Hematopoietic multipotent progenitor cell treated with erythropoietin and hydrocortisone succinate and interleukin-3 and kit ligand, for 17 days (in vitro differentiated cells): ENCODE results near the gene C10orf90.

ENCODE experiments used
- DNase-seq: peaks from one replicate; pipeline ENCODE4 v3.0.0-alpha.2; 2015; ENCODE audit warnings: low spot score

Gene C10orf90

GRCh38 chr10:126425489-126426065 is 244.9 kb downstream of the C10orf90 start:
- DNase-seq = no peak

GRCh38 chr10:126425032-126425431 is 245.5 kb downstream of the C10orf90 start:
- DNase-seq = no peak

- DNase-seq = no peak
Measured at GRCh38 chr10:126423732-126424491, 246.6 kb downstream of the C10orf90 start.

- no peak for DNase-seq
Measured at GRCh38 chr10:126422567-126422966, 247.9 kb downstream of the C10orf90 start.

DNA sequence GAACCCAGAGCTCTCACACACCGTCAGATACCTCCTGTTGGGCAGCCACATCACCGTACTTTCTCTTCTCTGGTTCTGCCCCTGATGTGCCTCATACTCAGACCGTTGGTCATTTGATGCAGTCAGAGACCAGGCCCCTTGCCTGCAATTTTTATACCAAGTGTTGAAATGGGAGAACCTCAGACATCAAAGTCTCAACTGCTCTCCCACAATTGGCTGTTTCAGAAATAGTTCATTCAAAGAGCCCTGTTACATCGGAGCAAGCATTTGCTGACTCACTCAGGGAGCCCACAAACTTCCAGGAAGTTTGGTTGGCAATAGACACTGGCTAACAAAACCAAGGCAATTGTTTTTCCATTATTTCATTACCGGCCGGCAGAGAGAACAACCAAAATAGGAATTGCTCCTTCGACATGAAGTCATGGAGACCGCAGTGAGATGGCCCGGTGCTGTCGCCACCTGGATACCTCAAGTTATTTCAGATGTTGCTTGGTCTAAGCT is 248.7 kb downstream of the C10orf90 start:
- no peak for DNase-seq

DNA sequence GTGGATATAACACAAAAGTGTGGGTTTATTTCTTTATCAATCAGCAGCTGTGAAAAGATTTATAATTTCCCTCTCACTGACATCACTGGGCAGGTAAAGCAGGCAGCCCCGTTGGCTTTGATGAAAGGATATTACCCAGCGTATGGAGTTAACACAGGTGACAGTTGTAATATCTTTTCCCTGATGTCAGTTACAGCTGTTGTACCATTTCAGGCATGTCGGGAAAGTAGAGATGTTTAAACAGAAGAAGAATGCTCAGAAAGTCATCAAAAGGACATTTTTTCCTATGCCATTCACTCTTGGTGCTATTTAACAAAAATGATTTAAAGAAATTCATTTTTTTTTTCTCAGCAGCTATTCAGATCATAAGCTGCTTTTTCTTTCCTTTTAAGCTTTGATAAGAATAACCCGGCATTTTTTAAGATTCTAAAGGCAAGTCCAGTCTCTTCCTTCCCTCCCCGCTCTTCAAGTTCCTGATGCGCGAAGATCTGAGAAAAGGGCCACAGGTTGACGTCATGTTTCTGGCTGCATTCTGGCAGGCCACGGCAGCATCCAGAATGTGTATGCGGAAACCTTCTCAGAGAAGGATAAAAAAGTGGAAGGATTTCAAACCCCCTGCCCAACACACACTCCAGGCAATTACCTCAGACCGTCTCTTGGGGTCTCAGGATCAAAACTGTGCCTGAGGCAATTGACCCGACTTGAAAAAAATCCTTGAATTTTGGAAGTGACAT is 249.8 kb downstream of the C10orf90 start:
- DNase-seq = no peak

DNA sequence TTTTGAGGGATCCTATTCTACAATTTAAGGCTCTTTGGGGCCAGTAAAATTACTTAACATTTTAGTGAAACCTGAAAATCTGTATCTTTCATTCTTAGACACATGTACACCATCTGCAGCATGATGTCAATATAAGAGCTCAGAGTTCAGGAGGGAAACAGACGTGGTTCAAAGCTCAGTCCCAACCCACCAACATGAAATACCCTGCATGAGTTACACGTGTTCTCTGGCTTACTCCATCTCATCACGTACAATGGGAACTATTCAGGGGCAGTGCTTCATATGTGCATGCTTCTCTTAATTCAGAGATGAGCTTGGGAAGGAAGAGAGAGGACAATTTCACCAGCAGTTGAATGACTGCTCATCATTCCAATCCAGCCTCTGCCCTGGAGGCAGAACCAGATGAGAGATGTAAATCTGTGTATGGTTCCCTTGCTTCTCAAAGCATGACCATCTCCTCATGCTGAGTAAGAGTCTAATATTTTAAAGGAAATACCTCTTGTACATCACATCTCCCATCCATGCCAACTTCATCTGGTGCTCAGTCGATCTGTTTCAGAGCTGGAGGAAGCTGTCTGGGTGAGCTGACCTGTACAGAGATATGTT is 253.2 kb downstream of the C10orf90 start:
- DNase-seq = no peak

GRCh38 chr10:126409821-126410220 is 260.7 kb downstream of the C10orf90 start:
- no peak for DNase-seq

- DNase-seq = no peak
Measured at GRCh38 chr10:126408953-126409641, 261.4 kb downstream of the C10orf90 start.

DNA sequence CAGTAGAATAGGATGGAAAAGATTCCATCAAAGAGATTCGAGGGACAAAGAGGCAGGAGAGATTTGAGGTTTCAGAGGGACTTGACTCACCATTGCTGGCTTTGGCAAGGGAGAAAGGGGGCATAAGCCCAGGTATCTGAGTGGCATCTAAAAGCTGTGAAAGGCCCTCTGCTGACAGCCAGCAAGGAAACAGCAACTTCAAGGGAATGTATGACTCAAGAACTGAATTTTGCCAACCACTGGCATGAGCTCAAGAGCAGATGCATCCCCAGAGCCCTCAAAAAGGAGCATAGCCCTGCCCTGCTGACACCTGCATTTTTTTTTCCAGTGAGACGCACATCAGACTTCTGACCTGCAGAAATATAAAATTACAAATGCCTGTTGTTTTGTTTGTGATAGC is 262.7 kb downstream of the C10orf90 start:
- no peak for DNase-seq

GRCh38 chr10:126405239-126405775 is 265.2 kb downstream of the C10orf90 start:
- no peak for DNase-seq

GRCh38 chr10:126402721-126403695 is 267.5 kb downstream of the C10orf90 start:
- DNase-seq = no peak

DNA sequence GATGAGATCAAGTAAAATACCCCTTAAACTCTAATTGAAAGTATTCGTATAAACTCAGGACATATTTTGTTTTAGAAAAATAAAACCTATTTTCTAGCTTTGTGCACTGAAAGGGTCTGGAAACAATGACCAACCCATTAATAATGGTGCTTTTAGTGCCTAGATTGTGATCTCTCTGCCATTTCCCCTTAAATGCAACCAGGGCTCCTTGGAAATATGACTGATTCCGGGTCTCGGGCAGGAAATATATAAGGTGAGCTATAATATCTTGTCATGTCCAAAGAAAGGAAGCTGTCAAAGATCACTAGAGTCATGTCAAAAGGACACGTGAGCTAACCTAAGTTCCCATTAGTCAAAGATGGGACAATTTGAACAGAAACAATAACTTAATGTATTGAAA is 269.9 kb downstream of the C10orf90 start:
- DNase-seq = no peak

DNA sequence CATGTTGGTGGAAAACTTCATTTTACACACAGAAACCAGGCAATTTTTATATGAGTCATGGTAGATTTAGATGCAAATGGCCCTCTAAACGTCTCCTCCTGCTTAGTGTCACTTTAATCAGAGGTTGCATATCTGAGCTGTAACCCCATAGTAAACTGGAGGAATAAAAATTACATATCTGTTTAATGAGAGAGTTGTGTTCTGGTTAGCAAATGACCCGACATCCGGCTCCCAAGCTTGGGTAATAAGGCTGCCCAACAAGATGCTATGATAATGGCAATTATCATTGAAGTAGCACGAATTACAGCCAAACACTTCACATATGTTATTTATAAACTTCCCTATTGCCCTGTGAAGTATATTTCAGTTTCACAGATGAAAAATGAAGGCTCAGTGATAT is 271.6 kb downstream of the C10orf90 start:
- DNase-seq = no peak

GRCh38 chr10:126398383-126398743 is 272.1 kb downstream of the C10orf90 start:
- no peak for DNase-seq

- no peak for DNase-seq
Measured at GRCh38 chr10:126397640-126398382, 272.7 kb downstream of the C10orf90 start.

- DNase-seq = no peak
Measured at GRCh38 chr10:126397156-126397555, 273.3 kb downstream of the C10orf90 start.

DNA sequence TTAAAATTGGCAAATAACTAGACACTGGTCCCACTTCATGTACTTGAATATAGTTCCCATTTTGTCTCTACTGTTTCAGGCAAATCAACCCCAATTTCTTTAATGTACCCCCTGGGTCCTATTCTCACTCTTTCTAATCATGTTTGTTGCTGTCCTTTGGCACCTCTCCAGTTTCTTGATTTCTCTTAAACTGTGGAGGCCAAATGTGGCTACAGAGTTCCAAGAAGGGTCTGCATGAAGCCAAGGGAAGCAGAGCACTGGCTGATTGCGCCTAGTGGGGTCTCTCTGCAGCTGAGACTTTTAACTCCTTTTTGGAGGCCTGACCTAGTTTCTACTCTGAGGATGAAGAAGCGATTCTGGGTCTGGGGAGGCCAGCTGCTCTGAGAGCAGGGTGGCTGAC is 275.5 kb downstream of the C10orf90 start:
- DNase-seq = no peak

DNA sequence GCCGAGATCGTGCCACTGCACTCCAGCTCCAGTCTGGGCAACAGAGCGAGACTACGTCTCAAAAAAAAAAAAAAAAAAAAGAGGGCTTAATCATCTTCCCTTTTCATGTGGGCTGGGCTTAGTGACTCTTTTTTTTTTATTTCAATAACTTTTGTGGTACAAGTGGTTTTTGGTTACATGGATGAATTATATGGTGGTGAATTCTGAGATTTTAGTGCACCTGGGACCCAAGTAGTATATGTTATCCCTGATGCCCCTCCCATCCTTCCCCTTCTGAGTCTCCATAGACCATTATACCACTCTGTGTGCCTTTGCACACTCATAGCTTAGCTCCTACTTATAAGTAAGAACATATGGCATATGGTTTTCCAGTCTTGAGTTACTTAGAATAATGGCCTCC is 277.4 kb downstream of the C10orf90 start:
- no peak for DNase-seq

- DNase-seq = no peak
Measured at GRCh38 chr10:126392469-126392868, 278.0 kb downstream of the C10orf90 start.
